IPS-18a (cell line): ENCODE results near the gene SGMS1.

Experiments
- H3K27ac ChIP-seq: one replicate; pipeline ENCODE4 v1.5.1; 2013; ENCODE audit warnings: low read length
- H3K27me3 ChIP-seq: one replicate; pipeline ENCODE4 v1.6.1; 2013; ENCODE audit warnings: mild to moderate bottlenecking, low read length; ENCODE audit not compliant: control insufficient read depth, insufficient read depth
- H3K36me3 ChIP-seq: one replicate; pipeline ENCODE4 v1.6.1; 2013; ENCODE audit warnings: low read depth, low read length; ENCODE audit not compliant: control insufficient read depth
- H3K4me1 ChIP-seq: one replicate; pipeline ENCODE4 v1.6.1; 2013; ENCODE audit warnings: low read depth, low read length; ENCODE audit not compliant: control insufficient read depth
- H3K4me3 ChIP-seq: one replicate; pipeline ENCODE4 v1.5.1; 2013; ENCODE audit warnings: low read length
- H3K9ac ChIP-seq: one replicate; pipeline ENCODE4 v1.6.1; 2013; ENCODE audit warnings: mild to moderate bottlenecking, low read length, moderate library complexity
- H3K9me3 ChIP-seq: one replicate; pipeline ENCODE4 v1.6.1; 2013; ENCODE audit warnings: low read depth, low read length; ENCODE audit not compliant: control insufficient read depth

The SGMS1 gene

GRCh38 chr10:50619882-50620281 is 3.9 kb downstream of the SGMS1 start:
- Histone ChIP-seq H3K4me3 (peak overlapping the region; percentile 39), H3K9me3 (no peaks in the 10 kb centered on the region), H3K27ac (no peak overlapping the region), H3K36me3 (no peaks in the 10 kb centered on the region), H3K27me3 (peaks cover 5% of the 10 kb centered on the region), H3K9ac (no peak overlapping the region), H3K4me1 (peaks cover 47% of the 10 kb centered on the region)

DNA sequence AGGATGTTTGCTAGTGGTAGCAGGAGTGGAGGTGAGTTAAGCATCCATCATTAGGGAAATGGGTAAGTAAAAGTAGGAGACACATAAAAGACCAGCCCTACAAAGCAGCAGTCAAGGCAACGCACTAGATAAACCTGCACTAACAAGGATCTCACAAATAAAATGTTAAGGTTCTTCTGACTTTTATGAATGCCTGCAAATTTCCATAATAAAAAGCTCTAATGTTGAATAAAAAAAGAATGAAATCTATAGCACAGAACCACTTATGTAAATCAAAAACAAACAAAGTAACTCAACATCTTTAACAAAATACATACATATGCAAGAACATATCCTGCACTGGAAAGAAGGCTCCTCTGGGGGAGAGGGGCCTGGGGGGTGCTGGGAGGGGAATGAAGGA is 4.6 kb downstream of the SGMS1 start:
- H3K27ac ChIP-seq: no peak overlapping the region
- peak overlapping the region; percentile 39 for H3K4me3 ChIP-seq
- H3K27me3 ChIP-seq: peaks cover 5% of the 10 kb centered on the region
- H3K36me3 ChIP-seq: no peaks in the 10 kb centered on the region
- peaks cover 54% of the 10 kb centered on the region for H3K4me1 ChIP-seq
- no peaks in the 10 kb centered on the region for H3K9me3 ChIP-seq
- H3K9ac ChIP-seq: no peak overlapping the region

DNA sequence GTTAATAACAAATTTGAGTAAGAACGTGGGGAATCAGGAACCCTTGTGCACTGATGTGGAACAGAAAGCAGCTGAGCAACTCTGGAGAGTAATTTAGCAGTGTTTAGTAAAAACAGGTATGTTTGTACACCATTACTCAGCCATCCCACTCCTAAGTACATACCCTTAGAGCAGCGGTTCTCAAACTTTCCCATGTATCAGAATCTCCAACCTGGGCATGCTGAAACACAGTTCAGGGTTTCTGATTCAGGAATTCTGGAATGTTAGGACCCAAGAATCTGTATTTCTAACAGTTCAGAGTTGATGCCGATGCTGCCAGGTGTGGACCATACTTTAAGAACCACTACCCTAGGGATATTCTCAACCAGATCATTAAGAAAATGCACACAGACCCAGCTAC is 5.1 kb downstream of the SGMS1 start:
- Histone ChIP-seq H3K9ac (no peak overlapping the region), H3K9me3 (no peaks in the 10 kb centered on the region), H3K27me3 (peaks cover 5% of the 10 kb centered on the region), H3K4me1 (peaks cover 60% of the 10 kb centered on the region), H3K36me3 (no peaks in the 10 kb centered on the region), H3K27ac (no peak overlapping the region), H3K4me3 (peak overlapping the region; percentile 39)

DNA sequence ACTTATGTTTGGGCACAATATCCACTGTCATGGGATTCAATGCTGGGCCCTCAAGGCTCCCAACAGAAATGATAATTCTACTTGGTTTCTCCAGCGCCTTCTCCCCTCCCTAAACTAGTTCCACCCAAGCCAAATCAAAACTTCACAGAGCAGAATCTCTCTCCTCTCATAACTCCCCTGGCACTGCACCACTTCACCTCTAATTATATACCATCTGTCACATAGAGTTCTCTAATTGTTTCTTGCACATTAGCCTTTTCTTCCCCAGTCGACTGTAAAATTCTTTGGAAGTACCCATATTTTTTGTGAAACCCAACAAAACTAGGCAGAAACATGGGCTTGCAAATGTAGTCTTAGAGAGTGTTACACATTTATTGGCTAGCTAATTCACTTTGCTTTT is 8.1 kb downstream of the SGMS1 start:
- H3K36me3 ChIP-seq: no peaks in the 10 kb centered on the region
- no peak overlapping the region for H3K9ac ChIP-seq
- no peaks in the 10 kb centered on the region for H3K9me3 ChIP-seq
- no peaks in the 10 kb centered on the region for H3K27me3 ChIP-seq
- H3K27ac ChIP-seq: no peak overlapping the region
- H3K4me1 ChIP-seq: peaks cover 52% of the 10 kb centered on the region
- no peak overlapping the region for H3K4me3 ChIP-seq

- peaks cover 42% of the 10 kb centered on the region for H3K4me1 ChIP-seq
- no peak overlapping the region for H3K27ac ChIP-seq
- no peak overlapping the region for H3K4me3 ChIP-seq
- H3K27me3 ChIP-seq: no peaks in the 10 kb centered on the region
- H3K9ac ChIP-seq: no peak overlapping the region
- no peaks in the 10 kb centered on the region for H3K9me3 ChIP-seq
- H3K36me3 ChIP-seq: no peaks in the 10 kb centered on the region
Measured at GRCh38 chr10:50614444-50615137, 9.2 kb downstream of the SGMS1 start.

DNA sequence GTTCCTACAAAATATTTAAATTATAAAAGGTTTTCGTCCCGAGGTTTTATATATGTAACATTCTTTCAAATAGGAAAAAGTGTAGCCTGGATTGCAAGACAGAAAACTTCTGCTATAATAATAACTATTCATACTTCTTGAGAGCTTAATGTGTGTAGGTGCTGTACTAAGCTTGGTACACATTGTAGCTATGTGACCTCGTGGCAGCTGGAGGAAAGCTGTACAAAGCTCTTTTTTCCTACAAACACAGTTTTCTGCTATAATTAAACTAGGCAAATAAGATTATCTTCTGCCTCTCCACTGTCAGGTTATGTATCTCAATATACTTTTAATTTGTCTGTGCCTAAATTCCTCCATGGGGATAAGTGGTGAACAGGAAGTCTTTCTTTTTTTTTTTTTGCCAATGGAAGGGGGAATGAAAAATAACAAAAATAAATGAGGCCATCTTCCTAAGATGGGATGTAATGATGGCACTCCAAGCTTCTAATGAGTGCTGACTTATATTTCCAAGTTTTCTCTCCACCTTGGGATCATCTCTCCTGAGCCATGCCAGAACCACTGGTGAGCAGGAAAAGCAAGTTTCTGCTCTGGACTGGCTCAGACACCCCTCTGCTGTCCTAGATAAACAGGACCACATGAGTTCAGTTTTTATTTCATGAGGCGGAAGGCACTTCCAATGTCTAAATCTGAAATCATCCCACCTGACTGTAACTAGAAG is 9.9 kb downstream of the SGMS1 start:
- H3K9me3 ChIP-seq: no peaks in the 10 kb centered on the region
- no peaks in the 10 kb centered on the region for H3K27me3 ChIP-seq
- no peak overlapping the region for H3K27ac ChIP-seq
- H3K9ac ChIP-seq: no peak overlapping the region
- H3K36me3 ChIP-seq: no peaks in the 10 kb centered on the region
- H3K4me1 ChIP-seq: peaks cover 35% of the 10 kb centered on the region
- no peak overlapping the region for H3K4me3 ChIP-seq

GRCh38 chr10:50613150-50613549 is 10.6 kb downstream of the SGMS1 start:
- no peaks in the 10 kb centered on the region for H3K27me3 ChIP-seq
- no peak overlapping the region for H3K9ac ChIP-seq
- no peak overlapping the region for H3K27ac ChIP-seq

GRCh38 chr10:50610368-50610767 is 13.4 kb downstream of the SGMS1 start:
- no peak overlapping the region for H3K4me3 ChIP-seq
- H3K4me1 ChIP-seq: peaks cover 20% of the 10 kb centered on the region
- no peaks in the 10 kb centered on the region for H3K9me3 ChIP-seq
- H3K27me3 ChIP-seq: no peaks in the 10 kb centered on the region
- H3K27ac ChIP-seq: no peak overlapping the region
- no peaks in the 10 kb centered on the region for H3K36me3 ChIP-seq
- H3K9ac ChIP-seq: no peak overlapping the region

More at GRCh38 chr10:50613150-50613549, 10.6 kb downstream of the SGMS1 start:
- peaks cover 27% of the 10 kb centered on the region for H3K4me1 ChIP-seq
- H3K4me3 ChIP-seq: no peak overlapping the region
- H3K9me3 ChIP-seq: no peaks in the 10 kb centered on the region
- H3K36me3 ChIP-seq: no peaks in the 10 kb centered on the region

GRCh38 chr10:50607356-50607925 is 16.3 kb downstream of the SGMS1 start:
- Histone ChIP-seq H3K27me3 (no peaks in the 10 kb centered on the region), H3K9ac (no peak overlapping the region), H3K4me3 (no peak overlapping the region), H3K4me1 (peaks cover 13% of the 10 kb centered on the region), H3K36me3 (no peaks in the 10 kb centered on the region), H3K9me3 (no peaks in the 10 kb centered on the region), H3K27ac (no peak overlapping the region)

DNA sequence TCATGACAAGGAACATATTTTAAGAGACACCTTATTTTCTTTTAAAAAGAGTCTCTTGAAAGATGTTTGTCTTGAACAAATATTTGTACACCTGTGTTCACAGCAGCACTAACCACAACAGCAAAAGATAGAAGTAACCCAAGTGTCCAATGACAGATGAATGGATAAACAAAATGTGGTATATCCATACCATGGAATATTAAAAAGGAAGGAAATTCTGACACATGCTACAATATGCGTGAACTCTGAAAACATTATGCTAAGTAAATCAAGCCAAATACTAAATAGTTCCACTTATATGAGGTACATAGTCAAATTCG is 17.8 kb downstream of the SGMS1 start:
- no peak overlapping the region for H3K27ac ChIP-seq
- no peak overlapping the region for H3K9ac ChIP-seq
- H3K4me3 ChIP-seq: no peak overlapping the region
- H3K36me3 ChIP-seq: no peaks in the 10 kb centered on the region
- H3K4me1 ChIP-seq: peaks cover 13% of the 10 kb centered on the region
- no peaks in the 10 kb centered on the region for H3K9me3 ChIP-seq
- H3K27me3 ChIP-seq: no peaks in the 10 kb centered on the region

GRCh38 chr10:50605269-50605950 is 18.3 kb downstream of the SGMS1 start:
- no peaks in the 10 kb centered on the region for H3K9me3 ChIP-seq
- no peak overlapping the region for H3K4me3 ChIP-seq
- peaks cover 13% of the 10 kb centered on the region for H3K4me1 ChIP-seq
- H3K27me3 ChIP-seq: no peaks in the 10 kb centered on the region
- H3K9ac ChIP-seq: no peak overlapping the region
- H3K36me3 ChIP-seq: no peaks in the 10 kb centered on the region
- no peak overlapping the region for H3K27ac ChIP-seq
